Measurements from ENCODE around the gene PHACTR3. TPM values are rescaled to one million over a fixed set of nuclear protein-coding genes. Genes with fewer than 3 reads are reported as not detected.

The PHACTR3 gene
- polyA plus RNA-seq, 3 donors from 2014 or later, result not detected

- Mint-ChIP-seq H3K27me3 (ENCODE audit: low read depth in 3 of 3) (peaks cover 4 to 14% (median 6%) of the 10 kb centered on the region in 3 donors), H3K36me3 (no peaks in the 10 kb centered on the region), H3K27ac (no peak overlapping the region), H3K4me3 (no peak overlapping the region), H3K9me3 (peaks cover 0 to 7% (median 1%) of the 10 kb centered on the region in 6 donors), H3K4me1 (no peaks in the 10 kb centered on the region)
- no peak for DNase-seq
Observed at GRCh38 chr20:59805786-59806577, 201.6 kb downstream of the PHACTR3 start.

GRCh38 chr20:59806578-59806975 is 202.2 kb downstream of the PHACTR3 start:
- H3K36me3 Mint-ChIP-seq, result no peaks in the 10 kb centered on the region
- H3K4me1 Mint-ChIP-seq, result no peaks in the 10 kb centered on the region
- no peak for DNase-seq
- peaks cover 0 to 1% (median 0%) of the 10 kb centered on the region in 6 donors for H3K9me3 Mint-ChIP-seq
- H3K27me3 Mint-ChIP-seq (ENCODE audit: low read depth in 3 of 3), result peaks cover 3 to 8% (median 6%) of the 10 kb centered on the region in 3 donors
- no peak overlapping the region for H3K27ac Mint-ChIP-seq
- no peak overlapping the region for H3K4me3 Mint-ChIP-seq

GRCh38 chr20:59807909-59808728 is 203.8 kb downstream of the PHACTR3 start:
- Mint-ChIP-seq H3K36me3 (no peaks in the 10 kb centered on the region), H3K9me3 (no peaks in the 10 kb centered on the region), H3K4me3 (no peak overlapping the region), H3K4me1 (no peaks in the 10 kb centered on the region), H3K27ac (no peak overlapping the region), H3K27me3 (ENCODE audit: low read depth in 3 of 3) (peaks cover 3 to 6% (median 4%) of the 10 kb centered on the region in 3 donors)
- no peak for DNase-seq

- no peak for DNase-seq
- H3K27me3 Mint-ChIP-seq (ENCODE audit: low read depth in 3 of 3), result peaks cover 2 to 6% (median 3%) of the 10 kb centered on the region in 3 donors
- H3K4me3 Mint-ChIP-seq, result no peak overlapping the region
- no peak overlapping the region for H3K27ac Mint-ChIP-seq
- H3K9me3 Mint-ChIP-seq, result no peaks in the 10 kb centered on the region
- H3K4me1 Mint-ChIP-seq, result no peaks in the 10 kb centered on the region
- H3K36me3 Mint-ChIP-seq, result no peaks in the 10 kb centered on the region
Observed at GRCh38 chr20:59808729-59809381, 204.5 kb downstream of the PHACTR3 start.

- Mint-ChIP-seq H3K27ac (no peak overlapping the region), H3K9me3 (no peaks in the 10 kb centered on the region), H3K4me3 (no peak overlapping the region), H3K27me3 (ENCODE audit: low read depth in 3 of 3) (peaks cover 0 to 3% (median 3%) of the 10 kb centered on the region in 3 donors), H3K36me3 (no peaks in the 10 kb centered on the region), H3K4me1 (no peaks in the 10 kb centered on the region)
- no peak for DNase-seq
Observed at GRCh38 chr20:59809630-59810448, 205.5 kb downstream of the PHACTR3 start.

GRCh38 chr20:59810449-59811187 is 206.3 kb downstream of the PHACTR3 start:
- no peak for DNase-seq
- Mint-ChIP-seq H3K36me3 (no peaks in the 10 kb centered on the region), H3K4me1 (no peaks in the 10 kb centered on the region), H3K4me3 (no peak overlapping the region), H3K27ac (no peak overlapping the region), H3K27me3 (ENCODE audit: low read depth in 3 of 3) (peaks cover 0 to 2% (median 1%) of the 10 kb centered on the region in 3 donors), H3K9me3 (no peaks in the 10 kb centered on the region)

- H3K27me3 Mint-ChIP-seq (ENCODE audit: low read depth in 3 of 3), result peaks cover 0 to 2% (median 1%) of the 10 kb centered on the region in 3 donors
- H3K36me3 Mint-ChIP-seq, result no peaks in the 10 kb centered on the region
- H3K9me3 Mint-ChIP-seq, result no peaks in the 10 kb centered on the region
- H3K4me3 Mint-ChIP-seq, result no peak overlapping the region
- no peak for DNase-seq
- H3K27ac Mint-ChIP-seq, result no peak overlapping the region
- no peaks in the 10 kb centered on the region for H3K4me1 Mint-ChIP-seq
Observed at GRCh38 chr20:59811681-59812171, 207.4 kb downstream of the PHACTR3 start.

GRCh38 chr20:59812286-59813125 is 208.2 kb downstream of the PHACTR3 start:
- Mint-ChIP-seq H3K27me3 (ENCODE audit: low read depth in 3 of 3) (peaks cover 0 to 2% (median 1%) of the 10 kb centered on the region in 3 donors), H3K4me3 (no peak overlapping the region), H3K4me1 (no peaks in the 10 kb centered on the region), H3K27ac (no peak overlapping the region), H3K36me3 (no peaks in the 10 kb centered on the region), H3K9me3 (no peaks in the 10 kb centered on the region)
- no peak for DNase-seq

- Mint-ChIP-seq H3K27me3 (ENCODE audit: low read depth in 3 of 3) (peaks cover 1 to 2% (median 2%) of the 10 kb centered on the region in 3 donors), H3K4me3 (no peak overlapping the region), H3K36me3 (no peaks in the 10 kb centered on the region), H3K4me1 (no peaks in the 10 kb centered on the region), H3K27ac (no peak overlapping the region), H3K9me3 (no peaks in the 10 kb centered on the region)
- no peak for DNase-seq
Observed at GRCh38 chr20:59813126-59813947, 209.0 kb downstream of the PHACTR3 start.

- H3K27me3 Mint-ChIP-seq (ENCODE audit: low read depth in 3 of 3), result peaks cover 2 to 3% (median 2%) of the 10 kb centered on the region in 3 donors
- DNase-seq, result no peak
- no peaks in the 10 kb centered on the region for H3K9me3 Mint-ChIP-seq
- H3K4me1 Mint-ChIP-seq, result no peaks in the 10 kb centered on the region
- no peak overlapping the region for H3K27ac Mint-ChIP-seq
- no peaks in the 10 kb centered on the region for H3K36me3 Mint-ChIP-seq
- no peak overlapping the region for H3K4me3 Mint-ChIP-seq
Observed at GRCh38 chr20:59813948-59814839, 209.9 kb downstream of the PHACTR3 start.
